Measurements from ENCODE around the gene SMG7.

GRCh38 chr1:183484254-183484653 lies 12.0 kb downstream of the SMG7 start:
- no peak for TF ChIP-seq POLR2A (IDR thresholded peaks at IDR 0.05)
- TF ChIP-seq, protein P1, sequence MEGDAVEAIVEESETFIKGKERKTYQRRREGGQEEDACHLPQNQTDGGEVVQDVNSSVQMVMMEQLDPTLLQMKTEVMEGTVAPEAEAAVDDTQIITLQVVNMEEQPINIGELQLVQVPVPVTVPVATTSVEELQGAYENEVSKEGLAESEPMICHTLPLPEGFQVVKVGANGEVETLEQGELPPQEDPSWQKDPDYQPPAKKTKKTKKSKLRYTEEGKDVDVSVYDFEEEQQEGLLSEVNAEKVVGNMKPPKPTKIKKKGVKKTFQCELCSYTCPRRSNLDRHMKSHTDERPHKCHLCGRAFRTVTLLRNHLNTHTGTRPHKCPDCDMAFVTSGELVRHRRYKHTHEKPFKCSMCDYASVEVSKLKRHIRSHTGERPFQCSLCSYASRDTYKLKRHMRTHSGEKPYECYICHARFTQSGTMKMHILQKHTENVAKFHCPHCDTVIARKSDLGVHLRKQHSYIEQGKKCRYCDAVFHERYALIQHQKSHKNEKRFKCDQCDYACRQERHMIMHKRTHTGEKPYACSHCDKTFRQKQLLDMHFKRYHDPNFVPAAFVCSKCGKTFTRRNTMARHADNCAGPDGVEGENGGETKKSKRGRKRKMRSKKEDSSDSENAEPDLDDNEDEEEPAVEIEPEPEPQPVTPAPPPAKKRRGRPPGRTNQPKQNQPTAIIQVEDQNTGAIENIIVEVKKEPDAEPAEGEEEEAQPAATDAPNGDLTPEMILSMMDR (IDR thresholded peaks at IDR 0.05): peak in 1 of 4 experiments; percentile 17

All from prostate gland (tissue), 2 donors.